Astrocyte of the spinal cord (primary cell): Measurements from ENCODE around the gene PBLD.
"Not testable (repeated sequence)": the region's sequence is repeated elsewhere in the genome, so short reads cannot be mapped to it uniquely, and the experiment has no call there.

ENCODE experiments used
- DNase-seq: peaks from one replicate; pipeline ENCODE4 v3.0.0; 2011; ENCODE audit warnings: low read depth, low spot score
- H3K4me3 ChIP-seq: 2 replicates; pipeline ENCODE4 v1.5.1; 2011; ENCODE audit warnings: low read depth, mild to moderate bottlenecking, low read length, moderate library complexity
- in situ Hi-C: cut with HindIII; loops from 2 replicates; pipeline ENCODE4 v1.10.0; 2017; ENCODE audit warnings: low sequenced_read_pairs
- TF ChIP-seq, protein P1 (sequence below): IDR thresholded peaks from 2 replicates; pipeline ENCODE4 v1.5.1; 2012; ENCODE audit warnings: low read depth, mild to moderate bottlenecking, low read length, inconsistent platforms

PBLD gene

DNA sequence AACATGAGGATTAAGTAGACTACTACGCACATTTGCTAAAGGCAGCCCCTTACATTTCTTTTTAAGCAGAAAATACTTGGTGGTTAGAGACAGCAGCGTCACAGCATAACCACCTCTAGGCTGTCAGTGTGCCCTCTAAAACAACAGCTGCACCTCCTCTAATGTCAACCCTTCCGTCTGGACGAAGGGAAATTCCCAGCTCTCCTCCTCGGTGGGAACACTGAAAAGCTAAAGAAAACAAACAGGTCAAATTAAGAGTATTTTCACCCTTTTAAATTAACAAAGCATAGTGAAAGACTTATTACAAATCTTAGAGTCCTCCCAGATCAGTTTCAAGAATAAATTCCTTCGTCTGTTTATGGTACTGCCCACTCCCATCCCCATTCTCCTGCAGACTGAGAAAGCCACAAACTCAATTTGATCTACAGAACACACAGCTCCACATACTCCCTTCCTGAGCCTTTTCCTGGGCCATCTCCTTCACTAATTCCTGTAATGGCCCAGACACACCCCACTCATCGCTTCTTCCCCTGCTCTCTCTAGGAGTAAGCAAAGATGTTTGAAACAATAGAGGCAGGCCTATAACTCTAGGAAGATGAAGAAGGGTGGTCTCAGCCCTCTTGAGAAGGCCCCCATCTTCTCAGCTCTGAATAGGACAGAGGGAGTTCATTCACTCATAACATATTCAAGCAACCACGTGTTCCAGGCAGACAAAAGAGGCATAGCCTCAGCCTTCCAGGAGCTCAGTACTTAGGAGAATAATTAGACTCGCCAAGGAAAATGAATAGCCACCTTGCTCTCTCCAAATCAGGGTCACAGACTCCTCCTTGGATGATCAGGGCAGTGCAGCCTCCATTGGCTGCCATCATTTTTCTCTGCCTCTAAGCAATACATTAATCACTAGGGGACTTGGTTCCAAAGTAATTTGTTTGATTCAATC, 48.4 kb downstream of the PBLD start:
- in situ Hi-C loops = no loop called here
- H3K4me3 ChIP-seq = no peak overlapping the region
- DNase-seq = no peak
- TF ChIP-seq, protein P1, sequence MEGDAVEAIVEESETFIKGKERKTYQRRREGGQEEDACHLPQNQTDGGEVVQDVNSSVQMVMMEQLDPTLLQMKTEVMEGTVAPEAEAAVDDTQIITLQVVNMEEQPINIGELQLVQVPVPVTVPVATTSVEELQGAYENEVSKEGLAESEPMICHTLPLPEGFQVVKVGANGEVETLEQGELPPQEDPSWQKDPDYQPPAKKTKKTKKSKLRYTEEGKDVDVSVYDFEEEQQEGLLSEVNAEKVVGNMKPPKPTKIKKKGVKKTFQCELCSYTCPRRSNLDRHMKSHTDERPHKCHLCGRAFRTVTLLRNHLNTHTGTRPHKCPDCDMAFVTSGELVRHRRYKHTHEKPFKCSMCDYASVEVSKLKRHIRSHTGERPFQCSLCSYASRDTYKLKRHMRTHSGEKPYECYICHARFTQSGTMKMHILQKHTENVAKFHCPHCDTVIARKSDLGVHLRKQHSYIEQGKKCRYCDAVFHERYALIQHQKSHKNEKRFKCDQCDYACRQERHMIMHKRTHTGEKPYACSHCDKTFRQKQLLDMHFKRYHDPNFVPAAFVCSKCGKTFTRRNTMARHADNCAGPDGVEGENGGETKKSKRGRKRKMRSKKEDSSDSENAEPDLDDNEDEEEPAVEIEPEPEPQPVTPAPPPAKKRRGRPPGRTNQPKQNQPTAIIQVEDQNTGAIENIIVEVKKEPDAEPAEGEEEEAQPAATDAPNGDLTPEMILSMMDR = no peak

DNA sequence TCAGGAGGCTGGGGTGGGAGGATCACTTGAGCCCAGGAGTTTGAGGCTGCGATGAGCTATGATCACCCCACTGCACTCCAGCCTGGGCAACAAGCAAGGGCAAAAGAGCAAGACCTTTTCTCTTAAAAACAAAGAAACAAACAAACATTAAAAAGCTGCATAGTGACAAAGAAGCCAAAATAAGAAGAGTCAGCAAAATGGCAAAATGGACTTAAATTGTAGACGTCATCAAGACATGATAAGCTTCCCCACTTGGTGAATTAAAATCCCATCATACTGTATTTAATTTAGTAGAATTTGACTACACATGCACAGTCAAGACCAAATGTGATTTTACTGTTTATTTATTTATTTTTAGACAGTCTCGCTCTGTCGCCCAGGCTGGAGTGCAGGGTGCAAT, 52.0 kb downstream of the PBLD start:
- no peak for DNase-seq
- TF ChIP-seq, protein P1 = no peak
- in situ Hi-C loops = no loop called here
- no peak overlapping the region for H3K4me3 ChIP-seq

DNA sequence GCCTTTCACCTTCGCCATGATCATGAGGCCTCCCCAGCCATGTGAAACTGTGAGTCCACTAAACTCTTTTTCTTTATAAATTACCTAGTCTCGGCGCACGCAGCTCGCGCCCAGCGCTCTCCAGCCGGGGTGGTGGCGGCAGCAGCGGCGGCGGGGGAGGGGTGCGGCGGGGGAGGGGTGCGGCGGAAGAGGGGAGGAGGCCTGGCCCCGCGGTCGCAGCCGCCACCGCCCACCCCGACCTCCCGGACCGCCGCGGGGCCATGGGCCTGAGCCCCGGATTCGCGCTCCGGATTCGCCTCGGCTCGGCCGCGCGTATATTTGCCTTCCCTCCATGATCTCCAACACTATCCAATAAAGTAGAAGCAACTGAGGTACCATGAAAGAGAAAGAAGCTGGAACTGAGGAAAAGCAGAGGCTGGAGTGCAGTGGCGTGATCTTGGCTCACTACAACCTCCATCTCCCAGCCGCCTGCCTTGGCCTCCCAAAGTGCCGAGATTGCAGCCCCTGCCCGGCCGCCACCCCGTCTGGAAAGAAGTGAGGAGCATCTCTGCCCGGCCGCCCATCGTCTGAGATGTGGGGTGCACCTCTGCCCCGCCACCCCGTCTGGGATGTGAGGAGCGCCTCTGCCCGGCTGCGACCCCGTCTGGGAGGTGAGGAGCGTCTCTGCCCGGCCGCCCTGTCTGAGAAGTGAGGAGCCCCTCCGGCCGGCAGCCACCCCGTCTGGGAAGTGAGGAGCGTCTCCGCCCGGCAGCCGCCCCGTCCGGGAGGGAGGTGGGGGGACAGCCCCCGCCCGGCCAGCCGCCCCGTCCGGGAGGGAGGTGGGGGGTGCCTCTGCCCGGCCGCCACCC, 53.6 kb downstream of the PBLD start:
- DNase-seq, in situ Hi-C loops: not testable (repeated sequence)

DNA sequence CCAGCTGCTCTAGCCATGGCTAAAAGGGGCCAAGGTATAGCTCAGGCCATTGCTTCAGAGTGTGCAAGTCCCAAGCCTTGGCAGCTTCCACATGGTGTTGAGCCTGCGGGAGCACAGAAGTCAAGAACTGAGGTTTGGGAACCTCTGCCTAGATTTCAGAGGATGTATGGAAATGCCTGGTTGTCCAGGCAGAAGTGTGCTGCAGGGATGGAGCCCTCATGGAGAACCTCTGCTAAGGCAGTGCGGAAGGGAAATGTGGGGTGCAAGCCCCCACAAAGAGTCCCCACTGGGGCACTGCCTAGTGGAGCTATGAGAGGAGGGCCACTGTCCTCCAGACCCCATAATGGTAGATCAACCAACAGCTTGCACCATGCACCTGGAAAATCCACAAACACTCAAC, 54.9 kb downstream of the PBLD start:
- DNase-seq, H3K4me3 ChIP-seq, in situ Hi-C loops: not testable (repeated sequence)

More for the DNA sequence above, 53.6 kb downstream of the PBLD start:
- not testable (repeated sequence) for H3K4me3 ChIP-seq

- no peak overlapping the region for H3K4me3 ChIP-seq
- in situ Hi-C loops = no loop called here
- TF ChIP-seq, protein P1 = no peak
- no peak for DNase-seq
These were observed 56.5 kb downstream of the PBLD start for GRCh38 chr10:68276224-68276623.

- TF ChIP-seq, protein P1 = no peak
- no peak overlapping the region for H3K4me3 ChIP-seq
- no peak for DNase-seq
- in situ Hi-C loops = no loop called here
These were observed 57.1 kb downstream of the PBLD start for GRCh38 chr10:68275600-68276126.

DNA sequence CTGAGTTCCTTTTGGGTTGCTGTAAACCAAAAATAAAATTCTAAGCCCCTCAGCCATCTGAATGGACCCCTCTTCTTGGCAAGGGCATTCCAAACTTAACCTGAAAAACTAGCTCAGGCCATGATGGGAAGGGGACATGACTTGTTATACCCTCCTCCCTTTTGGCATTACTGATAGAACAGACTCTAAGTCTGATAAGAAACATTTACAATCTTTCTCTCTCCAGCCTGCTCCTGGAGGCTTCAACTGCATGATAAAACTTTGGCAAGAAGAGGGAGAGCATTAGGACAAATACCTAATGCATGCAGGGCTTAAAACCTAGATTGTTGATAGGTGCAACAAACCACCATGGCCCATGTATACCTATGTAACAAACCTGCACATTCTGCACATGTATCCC, 59.9 kb downstream of the PBLD start:
- DNase-seq = no peak
- no peak overlapping the region for H3K4me3 ChIP-seq
- in situ Hi-C loops = no loop called here
- TF ChIP-seq, protein P1 = no peak
